Epithelial cell of proximal tubule (primary cell): Measurements from ENCODE around the gene TACR2. TPM values are rescaled to one million over a fixed set of nuclear protein-coding genes. Genes with fewer than 3 reads are reported as not detected.

Experiments
- DNase-seq: peaks from one replicate; pipeline ENCODE4 v3.0.0-alpha.2; 2011; ENCODE audit warnings: low read depth
- H3K4me3 ChIP-seq: 2 replicates; pipeline ENCODE4 v1.5.1; 2011; ENCODE audit warnings: low read depth, mild to moderate bottlenecking, low read length
- total RNA-seq: library from RNA; depleted of rRNA; stranded (reverse); fragments of >200 nt; gene quantifications from 2 replicates; pipeline ENCODE4 v1.2.3, GENCODE V29; 2015
- TF ChIP-seq, protein P1 (sequence below): conservative IDR thresholded peaks from 2 replicates; pipeline ENCODE4 v1.5.1; 2012; ENCODE audit warnings: low read depth, mild to moderate bottlenecking, low read length

TACR2 gene
- total RNA-seq, 1 donor from 2014 or later = 0.23 TPM

DNA sequence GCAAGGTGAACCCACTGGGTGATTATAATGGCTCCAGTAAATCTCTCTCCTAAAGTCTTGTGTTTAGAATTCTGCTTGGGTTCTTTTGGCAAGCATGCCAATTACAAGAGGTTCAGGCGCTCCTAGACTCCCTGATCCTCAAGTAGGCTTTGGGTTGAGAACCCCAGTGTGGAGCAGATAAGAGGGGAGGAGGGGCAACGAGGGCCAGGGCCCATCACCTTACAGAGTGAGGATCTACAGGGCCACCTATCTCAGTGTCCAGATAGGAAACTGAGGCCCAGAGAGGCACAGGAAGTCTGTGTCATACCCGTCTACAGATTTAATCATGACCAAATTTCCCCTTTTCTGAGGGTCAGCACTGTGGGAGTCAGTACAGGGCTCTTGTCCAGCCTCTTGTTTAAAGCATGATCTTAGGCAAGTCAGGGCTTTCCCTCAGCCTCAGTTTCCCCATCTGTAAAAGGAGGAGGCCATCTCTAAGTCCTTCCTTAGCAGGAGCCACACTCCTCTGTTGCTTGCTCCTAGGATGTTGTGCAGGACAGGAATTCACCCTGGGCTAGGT is 4.4 kb downstream of the TACR2 start:
- TF ChIP-seq, protein P1, sequence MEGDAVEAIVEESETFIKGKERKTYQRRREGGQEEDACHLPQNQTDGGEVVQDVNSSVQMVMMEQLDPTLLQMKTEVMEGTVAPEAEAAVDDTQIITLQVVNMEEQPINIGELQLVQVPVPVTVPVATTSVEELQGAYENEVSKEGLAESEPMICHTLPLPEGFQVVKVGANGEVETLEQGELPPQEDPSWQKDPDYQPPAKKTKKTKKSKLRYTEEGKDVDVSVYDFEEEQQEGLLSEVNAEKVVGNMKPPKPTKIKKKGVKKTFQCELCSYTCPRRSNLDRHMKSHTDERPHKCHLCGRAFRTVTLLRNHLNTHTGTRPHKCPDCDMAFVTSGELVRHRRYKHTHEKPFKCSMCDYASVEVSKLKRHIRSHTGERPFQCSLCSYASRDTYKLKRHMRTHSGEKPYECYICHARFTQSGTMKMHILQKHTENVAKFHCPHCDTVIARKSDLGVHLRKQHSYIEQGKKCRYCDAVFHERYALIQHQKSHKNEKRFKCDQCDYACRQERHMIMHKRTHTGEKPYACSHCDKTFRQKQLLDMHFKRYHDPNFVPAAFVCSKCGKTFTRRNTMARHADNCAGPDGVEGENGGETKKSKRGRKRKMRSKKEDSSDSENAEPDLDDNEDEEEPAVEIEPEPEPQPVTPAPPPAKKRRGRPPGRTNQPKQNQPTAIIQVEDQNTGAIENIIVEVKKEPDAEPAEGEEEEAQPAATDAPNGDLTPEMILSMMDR = no peak
- no peak for DNase-seq

DNA sequence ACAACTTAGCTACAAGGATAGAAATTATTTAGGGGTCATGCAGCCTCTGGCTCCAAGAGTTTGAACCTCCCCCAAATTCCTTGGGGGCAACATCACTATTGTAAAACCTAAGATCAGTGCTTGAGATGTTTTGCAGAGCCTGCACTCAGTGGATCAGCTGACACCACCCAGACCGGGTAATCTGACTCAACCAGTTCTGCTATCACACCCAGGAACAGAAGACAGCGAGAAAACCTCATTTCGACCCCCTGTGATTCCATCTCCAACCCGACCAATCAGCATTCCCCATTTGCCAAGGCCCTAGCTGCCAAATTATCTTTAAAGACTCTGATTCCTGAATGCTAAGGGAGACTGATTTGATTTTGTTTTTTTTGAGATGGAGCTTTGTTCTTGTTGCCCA is 5.2 kb downstream of the TACR2 start:
- no peak for DNase-seq
- H3K4me3 ChIP-seq = no peak overlapping the region
- TF ChIP-seq, protein P1 = no peak

More for the DNA sequence above, 4.4 kb downstream of the TACR2 start:
- no peak overlapping the region for H3K4me3 ChIP-seq

DNA sequence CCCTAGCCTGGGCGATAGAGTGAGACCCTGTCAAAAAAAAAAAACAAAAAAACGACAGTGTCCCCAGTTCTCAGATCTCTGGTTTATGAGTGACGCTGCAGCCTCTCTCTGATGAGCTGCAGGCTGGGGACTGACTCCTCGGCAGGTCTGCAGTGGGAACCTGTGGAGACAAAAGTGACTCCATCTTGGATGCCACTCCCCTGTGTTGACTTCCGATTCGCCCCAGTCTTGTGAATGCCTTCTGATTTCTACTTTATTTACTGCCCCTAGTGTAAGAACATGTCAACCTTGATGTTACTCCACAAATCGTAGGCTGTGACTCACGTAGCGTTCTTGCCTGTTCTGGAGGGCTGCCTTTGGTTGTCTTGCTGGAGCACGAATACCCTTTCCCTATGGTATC is 6.2 kb downstream of the TACR2 start:
- no peak for DNase-seq
- TF ChIP-seq, protein P1 = no peak
- no peak overlapping the region for H3K4me3 ChIP-seq

DNA sequence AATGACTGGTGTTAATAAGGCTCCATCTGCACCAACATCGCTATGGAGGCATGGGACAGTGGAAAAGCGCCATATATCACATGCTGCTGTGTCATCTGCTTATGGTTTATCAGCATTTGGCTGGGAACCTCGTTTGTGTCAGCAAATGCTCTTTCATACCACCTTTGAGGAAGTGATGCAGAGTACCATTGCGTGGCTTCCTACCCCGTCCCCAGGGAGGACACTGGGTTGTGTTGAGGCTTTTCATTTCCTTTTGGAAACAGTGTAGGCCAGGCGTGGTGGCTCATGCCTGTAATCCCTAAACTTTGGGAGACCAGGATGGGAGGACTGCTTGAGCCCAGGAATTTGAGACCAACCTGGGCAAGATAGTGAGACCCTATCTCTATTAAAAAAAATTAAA is 6.8 kb downstream of the TACR2 start:
- DNase-seq = no peak
- H3K4me3 ChIP-seq = no peak overlapping the region
- TF ChIP-seq, protein P1 = no peak

DNA sequence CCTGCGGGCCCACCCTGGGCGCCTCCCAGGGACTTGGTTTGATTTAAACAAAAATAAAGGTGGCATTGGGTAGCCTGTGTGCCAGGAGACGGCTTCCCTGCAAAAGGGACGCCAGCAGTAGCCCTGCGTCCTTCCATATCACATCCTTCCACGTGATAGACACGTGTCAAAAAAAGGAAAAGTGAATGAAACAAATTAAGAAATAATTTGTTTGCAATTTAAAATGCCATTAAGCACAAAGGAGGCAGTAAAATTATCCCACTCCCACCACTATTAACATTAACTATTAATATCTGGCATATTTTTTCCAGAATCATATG is 7.6 kb downstream of the TACR2 start:
- peak overlapping the region; percentile 44 for H3K4me3 ChIP-seq
- TF ChIP-seq, protein P1 = no peak
- DNase-seq = no peak

DNA sequence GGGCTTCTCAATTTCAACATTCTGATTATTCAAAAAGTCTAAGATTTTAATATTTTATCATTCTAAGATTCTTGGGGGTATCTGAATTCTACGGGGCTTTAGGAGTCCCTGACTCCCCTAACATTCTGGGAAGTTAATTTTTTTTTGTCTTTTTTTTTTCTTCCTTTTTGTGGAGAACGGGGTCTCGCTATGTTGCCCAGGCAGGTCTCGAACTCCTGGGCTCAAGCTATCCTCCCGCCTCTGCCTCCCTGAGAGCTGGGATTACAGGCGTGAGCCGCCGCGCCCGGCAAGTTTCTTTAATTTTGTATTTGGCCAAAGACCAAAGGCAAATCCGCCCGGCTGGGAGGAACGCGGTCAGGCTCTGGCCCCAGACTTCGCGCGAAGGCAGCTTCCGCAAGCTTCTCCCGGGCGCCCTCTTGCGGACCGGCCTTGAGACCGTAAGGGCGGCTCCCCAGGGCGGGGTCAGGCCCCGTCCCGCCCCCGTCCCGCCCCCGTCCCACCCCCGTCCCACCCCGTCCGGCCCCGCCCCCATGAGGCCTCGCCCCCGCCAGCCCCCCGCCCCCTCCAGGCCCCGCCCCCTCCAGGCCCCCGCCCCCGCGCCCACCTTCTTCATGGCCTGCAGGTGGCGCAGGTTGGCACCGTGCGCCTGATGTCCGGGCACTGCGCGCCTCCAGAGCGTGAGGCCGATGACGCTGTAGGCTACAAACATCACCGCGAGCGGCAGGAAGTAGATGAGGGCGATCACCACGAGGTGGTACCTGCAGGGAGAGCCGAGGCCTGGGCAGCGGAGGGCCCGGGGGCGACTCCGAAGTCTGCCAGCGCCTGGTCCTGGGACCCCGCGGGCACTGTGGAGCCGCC is 8.2 kb downstream of the TACR2 start:
- H3K4me3 ChIP-seq = peak overlapping the region; percentile 44
- TF ChIP-seq, protein P1 = peak; percentile 55
- no peak for DNase-seq
